Measurements from ENCODE around the gene BANF1.

- no peak for TF ChIP-seq CTCF (IDR thresholded peaks at IDR 0.05)
- no peak for TF ChIP-seq POLR2A (IDR thresholded peaks at IDR 0.05)
Measured at GRCh38 chr11:66042996-66043906, 40.9 kb downstream of the BANF1 start.
